ENCODE measurements around the gene CACNA1S.

CACNA1S gene

GRCh38 chr1:201140941-201141260, 28.7 kb upstream of the CACNA1S start:
- H3K9me3 ChIP-seq = no peaks in the 10 kb centered on the region
- peak overlapping the region; percentile 72 for H3K4me2 ChIP-seq
- H3K27ac ChIP-seq = peak overlapping the region; percentile 87
- H4K20me1 ChIP-seq = no peaks in the 10 kb centered on the region
- H3K27me3 ChIP-seq = no peaks in the 10 kb centered on the region
- TF ChIP-seq Cebpa-rat (IDR thresholded peaks at IDR 0.05) = no peak
- peak overlapping the region; percentile 44; the same call in 1 of the 2 replicates for H3K4me3 ChIP-seq
- H3K36me3 ChIP-seq = peaks cover 44% of the 10 kb centered on the region
- H3K4me1 ChIP-seq = peaks cover 74% of the 10 kb centered on the region
- peak overlapping the region; percentile 63 for H3K9ac ChIP-seq

- peak overlapping the region; percentile 87 for H3K27ac ChIP-seq
- H3K9me3 ChIP-seq = no peaks in the 10 kb centered on the region
- H3K4me3 ChIP-seq = peak overlapping the region; percentile 44; the same call in 1 of the 2 replicates
- peak overlapping the region; percentile 72 for H3K4me2 ChIP-seq
- peaks cover 41% of the 10 kb centered on the region for H3K36me3 ChIP-seq
- no peaks in the 10 kb centered on the region for H3K27me3 ChIP-seq
- TF ChIP-seq Cebpa-rat (IDR thresholded peaks at IDR 0.05) = no peak
- H3K9ac ChIP-seq = peak overlapping the region; percentile 63
- no peaks in the 10 kb centered on the region for H4K20me1 ChIP-seq
- peaks cover 79% of the 10 kb centered on the region for H3K4me1 ChIP-seq
Observed at GRCh38 chr1:201140235-201140940, 28.2 kb upstream of the CACNA1S start.

GRCh38 chr1:201139756-201140155, 27.5 kb upstream of the CACNA1S start:
- Histone ChIP-seq H4K20me1 (no peaks in the 10 kb centered on the region), H3K4me3 (peak overlapping the region; percentile 44), H3K4me1 (peaks cover 85% of the 10 kb centered on the region), H3K27me3 (no peaks in the 10 kb centered on the region), H3K4me2 (peak overlapping the region; percentile 72), H3K36me3 (peaks cover 41% of the 10 kb centered on the region), H3K9me3 (no peaks in the 10 kb centered on the region), H3K27ac (peak overlapping the region; percentile 87), H3K9ac (peak overlapping the region; percentile 63)
- TF ChIP-seq Cebpa-rat (IDR thresholded peaks at IDR 0.05) = no peak

- Histone ChIP-seq H3K4me3 (peak overlapping the region; percentile 44), H4K20me1 (no peaks in the 10 kb centered on the region), H3K4me2 (peak overlapping the region; percentile 72), H3K4me1 (peaks cover 90% of the 10 kb centered on the region), H3K36me3 (peaks cover 41% of the 10 kb centered on the region), H3K27ac (peak overlapping the region; percentile 87), H3K9ac (peak overlapping the region; percentile 63), H3K9me3 (no peaks in the 10 kb centered on the region), H3K27me3 (no peaks in the 10 kb centered on the region)
- no peak for TF ChIP-seq Cebpa-rat (IDR thresholded peaks at IDR 0.05)
Observed at GRCh38 chr1:201139306-201139705, 27.1 kb upstream of the CACNA1S start.

GRCh38 chr1:201138311-201138840, 26.1 kb upstream of the CACNA1S start:
- peaks cover 39% of the 10 kb centered on the region for H3K36me3 ChIP-seq
- H3K4me1 ChIP-seq = peaks cover 97% of the 10 kb centered on the region
- H3K9me3 ChIP-seq = no peaks in the 10 kb centered on the region
- TF ChIP-seq Cebpa-rat (IDR thresholded peaks at IDR 0.05) = no peak
- peak overlapping the region; percentile 44 for H3K4me3 ChIP-seq
- peak overlapping the region; percentile 72 for H3K4me2 ChIP-seq
- H3K9ac ChIP-seq = peak overlapping the region; percentile 63
- no peaks in the 10 kb centered on the region for H4K20me1 ChIP-seq
- peak overlapping the region; percentile 87 for H3K27ac ChIP-seq
- H3K27me3 ChIP-seq = no peaks in the 10 kb centered on the region

GRCh38 chr1:201137579-201138310, 25.5 kb upstream of the CACNA1S start:
- peak overlapping the region; percentile 87 for H3K27ac ChIP-seq
- H3K4me1 ChIP-seq = peaks cover 98% of the 10 kb centered on the region
- peaks cover 35% of the 10 kb centered on the region for H3K36me3 ChIP-seq
- no peaks in the 10 kb centered on the region for H4K20me1 ChIP-seq
- peak overlapping the region; percentile 63 for H3K9ac ChIP-seq
- peak overlapping the region; percentile 72 for H3K4me2 ChIP-seq
- no peaks in the 10 kb centered on the region for H3K9me3 ChIP-seq
- H3K27me3 ChIP-seq = no peaks in the 10 kb centered on the region
- no peak for TF ChIP-seq Cebpa-rat (IDR thresholded peaks at IDR 0.05)
- H3K4me3 ChIP-seq = peak overlapping the region; percentile 44; the same call in 1 of the 2 replicates

- H3K4me1 ChIP-seq = peaks cover 98% of the 10 kb centered on the region
- peak overlapping the region; percentile 54; the same call in 1 of the 2 replicates for H3K9ac ChIP-seq
- H3K4me2 ChIP-seq = peak overlapping the region; percentile 72
- H3K27me3 ChIP-seq = no peaks in the 10 kb centered on the region
- H4K20me1 ChIP-seq = no peaks in the 10 kb centered on the region
- TF ChIP-seq Cebpa-rat (IDR thresholded peaks at IDR 0.05) = no peak
- H3K27ac ChIP-seq = peak overlapping the region; percentile 87
- H3K9me3 ChIP-seq = no peaks in the 10 kb centered on the region
- H3K4me3 ChIP-seq = no peak overlapping the region; the same call in 1 of the 2 replicates
- peaks cover 28% of the 10 kb centered on the region for H3K36me3 ChIP-seq
Observed at GRCh38 chr1:201137024-201137392, 24.8 kb upstream of the CACNA1S start.

GRCh38 chr1:201136355-201137023, 24.3 kb upstream of the CACNA1S start:
- Histone ChIP-seq H3K27ac (peak overlapping the region; percentile 87), H3K9ac (peak overlapping the region; percentile 54), H4K20me1 (no peaks in the 10 kb centered on the region)

GRCh38 chr1:201134405-201134804, 22.2 kb upstream of the CACNA1S start:
- H3K9me3 ChIP-seq = no peaks in the 10 kb centered on the region
- H3K4me2 ChIP-seq = peak overlapping the region; percentile 72
- H3K4me3 ChIP-seq = no peak overlapping the region
- H3K27me3 ChIP-seq = no peaks in the 10 kb centered on the region
- H3K4me1 ChIP-seq = peaks cover 92% of the 10 kb centered on the region
- H4K20me1 ChIP-seq = no peaks in the 10 kb centered on the region
- no peak for TF ChIP-seq Cebpa-rat (IDR thresholded peaks at IDR 0.05)
- peak overlapping the region; percentile 87; the same call in 1 of the 2 replicates for H3K27ac ChIP-seq
- H3K9ac ChIP-seq = no peak overlapping the region
- peaks cover 23% of the 10 kb centered on the region for H3K36me3 ChIP-seq

More at GRCh38 chr1:201136355-201137023, 24.3 kb upstream of the CACNA1S start:
- H3K36me3 ChIP-seq = peaks cover 23% of the 10 kb centered on the region
- peaks cover 98% of the 10 kb centered on the region for H3K4me1 ChIP-seq
- no peak for TF ChIP-seq Cebpa-rat (IDR thresholded peaks at IDR 0.05)
- no peaks in the 10 kb centered on the region for H3K9me3 ChIP-seq
- peak overlapping the region; percentile 72 for H3K4me2 ChIP-seq
- peak overlapping the region; percentile 25; the same call in 1 of the 2 replicates for H3K4me3 ChIP-seq
- H3K27me3 ChIP-seq = no peaks in the 10 kb centered on the region

Data from BLaER1 (cell line).